Inflammatory macrophage (primary cell): ENCODE results near the gene ERI3.
A peak's percentile ranks its signal among the peaks of the same experiment; 100 is the strongest.

ENCODE experiments used
- DNase-seq, 2 donors: peaks; one replicate each; pipeline ENCODE4 v3.0.0-alpha.2; 2020 to 2022

Gene ERI3

GRCh38 chr1:44315521-44315920 is 39.5 kb downstream of the ERI3 start:
- DNase-seq: no peak

- DNase-seq: no peak
Measured at GRCh38 chr1:44314452-44314851, 40.6 kb downstream of the ERI3 start.

DNA sequence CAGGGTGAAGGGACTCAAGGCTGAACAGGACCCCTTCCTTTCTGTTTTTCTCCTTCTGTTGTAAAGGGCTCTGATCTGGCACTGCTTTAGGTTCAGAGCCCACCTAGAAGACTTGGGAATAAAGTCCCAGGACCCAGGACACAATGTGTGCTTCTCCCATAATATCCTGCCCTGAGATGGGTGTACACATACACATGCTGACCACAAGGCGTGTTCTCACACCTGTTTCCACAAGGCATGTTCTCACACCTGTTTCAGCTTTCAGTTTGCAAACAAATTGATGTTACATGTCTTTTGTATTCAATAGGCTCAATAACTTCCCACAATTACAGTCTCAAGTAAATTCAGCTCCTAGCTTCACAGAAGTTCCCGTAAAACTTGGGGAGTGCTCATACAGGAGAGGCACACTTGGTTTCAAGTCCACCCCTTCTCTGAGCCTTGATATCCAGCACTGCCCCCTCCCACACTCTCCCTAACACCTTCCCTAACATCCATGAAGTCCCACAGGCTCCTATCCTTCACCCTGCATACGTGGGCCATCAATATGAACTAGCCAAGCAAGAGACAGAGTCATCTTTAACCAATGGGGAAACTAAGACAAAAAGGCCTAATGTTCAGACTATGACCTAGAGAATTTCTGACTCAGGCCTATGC is 41.7 kb downstream of the ERI3 start:
- DNase-seq: no peak

DNA sequence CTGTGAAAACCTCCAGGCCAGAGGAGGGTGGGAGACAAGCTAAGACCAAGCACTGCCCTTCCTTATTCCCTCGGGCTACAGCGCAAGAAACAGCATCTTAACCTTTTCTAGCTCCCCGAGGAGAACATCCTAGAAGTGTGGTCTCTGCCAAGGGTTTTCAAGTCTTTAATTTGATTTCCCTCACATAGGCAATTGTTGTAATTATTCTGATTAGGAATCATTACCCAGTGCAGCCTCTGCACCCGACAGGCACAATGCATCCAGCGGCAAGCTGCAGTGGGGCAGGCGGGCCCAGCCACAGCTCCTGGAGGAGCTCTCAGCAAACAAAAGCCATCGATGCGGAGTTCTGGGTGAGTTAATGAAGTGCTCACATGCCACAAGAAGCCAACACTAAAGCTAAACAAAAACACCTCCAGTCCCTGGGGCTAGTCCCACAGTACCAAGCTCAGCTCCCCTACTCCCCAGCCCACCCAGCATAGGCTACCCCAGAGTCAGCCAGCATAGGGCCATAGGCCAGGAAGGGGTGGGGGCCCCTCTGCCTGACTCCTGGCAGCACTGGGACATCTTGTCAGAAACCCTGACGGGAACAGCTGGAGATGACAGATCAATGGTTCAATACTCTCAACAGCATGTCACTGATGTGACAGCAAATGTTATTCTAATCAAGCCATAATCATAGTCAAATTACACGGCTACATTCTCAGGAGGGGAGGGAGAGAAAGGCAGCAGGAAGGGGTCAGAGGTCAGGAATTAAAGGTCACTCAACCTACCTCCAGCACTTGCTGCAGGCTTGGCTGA is 42.5 kb downstream of the ERI3 start:
- DNase-seq: no peak

- no peak for DNase-seq
Measured at GRCh38 chr1:44310006-44310405, 45.1 kb downstream of the ERI3 start.

- DNase-seq: no peak
Measured at GRCh38 chr1:44305962-44306422, 49.1 kb downstream of the ERI3 start.

DNA sequence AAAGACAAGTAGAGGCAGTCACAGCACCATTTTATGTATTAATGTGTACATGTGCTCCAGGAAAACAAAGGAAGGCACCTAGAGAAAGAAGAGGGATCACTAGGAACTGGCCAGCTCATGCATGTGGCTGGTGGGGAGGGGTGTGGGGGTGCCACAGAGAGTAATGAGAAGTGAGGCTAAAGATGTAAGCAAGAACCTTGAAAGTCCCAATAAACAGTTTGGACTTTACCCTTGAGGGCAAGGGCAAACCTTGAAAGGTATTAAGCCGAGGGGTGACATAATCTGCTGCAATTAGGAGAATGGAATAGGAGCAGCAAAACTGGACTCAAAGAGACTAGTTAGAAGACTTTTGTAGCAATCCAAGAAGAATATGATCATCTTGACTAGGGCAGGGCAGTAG is 51.5 kb downstream of the ERI3 start:
- DNase-seq: no peak

- no peak for DNase-seq
Measured at GRCh38 chr1:44302541-44302940, 52.5 kb downstream of the ERI3 start.

DNA sequence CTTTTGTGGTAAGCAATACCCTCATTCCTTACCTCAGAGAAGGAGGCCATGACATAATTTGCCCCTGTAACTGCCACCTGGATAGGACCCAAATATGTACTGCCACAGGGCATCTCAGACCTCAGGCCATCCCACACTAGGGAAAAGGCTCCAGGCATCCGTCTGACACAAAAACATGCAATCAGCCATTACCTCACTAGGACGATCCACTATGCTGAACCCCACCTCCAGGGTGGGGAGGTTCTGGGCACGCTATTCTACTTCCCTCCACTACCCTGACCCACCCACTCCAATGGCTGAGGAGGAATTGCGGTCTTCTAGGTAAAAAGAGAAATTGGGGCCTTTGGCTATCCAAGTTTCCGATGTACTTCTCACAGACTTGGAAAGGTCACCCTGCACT is 53.6 kb downstream of the ERI3 start:
- no peak for DNase-seq

GRCh38 chr1:44300852-44301251 is 54.2 kb downstream of the ERI3 start:
- DNase-seq: no peak

GRCh38 chr1:44297695-44298400 is 57.2 kb downstream of the ERI3 start:
- DNase-seq: no peak

GRCh38 chr1:44296806-44297205 is 58.3 kb downstream of the ERI3 start:
- DNase-seq: no peak

GRCh38 chr1:44296086-44296485 is 59.0 kb downstream of the ERI3 start:
- DNase-seq: no peak

GRCh38 chr1:44294588-44295007 is 60.5 kb downstream of the ERI3 start:
- DNase-seq: peak in 1 of 2 donors; percentile 34

- no peak for DNase-seq
Measured at GRCh38 chr1:44293761-44294315, 61.2 kb downstream of the ERI3 start.

GRCh38 chr1:44292651-44293050 is 62.4 kb downstream of the ERI3 start:
- no peak for DNase-seq

GRCh38 chr1:44290250-44291094 is 64.6 kb downstream of the ERI3 start:
- DNase-seq: no peak

DNA sequence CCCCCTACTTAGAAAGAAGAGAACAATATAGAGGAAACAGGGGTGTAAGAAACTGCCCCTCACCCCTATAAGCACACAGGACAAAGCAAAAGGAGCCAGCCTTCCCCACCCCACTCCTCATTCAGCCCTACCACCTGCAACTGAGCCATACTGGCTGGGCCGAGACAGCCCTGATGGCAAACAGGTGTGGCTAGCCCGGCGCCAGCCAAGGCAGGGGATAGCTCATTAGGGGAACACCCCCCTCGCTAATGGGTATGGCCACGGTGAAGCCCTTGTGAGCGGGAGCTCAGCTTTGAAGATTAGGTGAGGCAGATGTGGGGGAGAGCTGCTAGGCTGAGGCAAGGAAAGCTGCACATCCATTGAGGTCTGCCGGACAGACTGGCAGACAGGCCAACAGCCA is 65.5 kb downstream of the ERI3 start:
- no peak for DNase-seq

GRCh38 chr1:44288883-44289282 is 66.2 kb downstream of the ERI3 start:
- no peak for DNase-seq

- DNase-seq: no peak
Measured at GRCh38 chr1:44284184-44284583, 70.9 kb downstream of the ERI3 start.

GRCh38 chr1:44283524-44284173 is 71.4 kb downstream of the ERI3 start:
- no peak for DNase-seq
